Measurements from ENCODE around the gene PARS2.

The PARS2 gene

DNA sequence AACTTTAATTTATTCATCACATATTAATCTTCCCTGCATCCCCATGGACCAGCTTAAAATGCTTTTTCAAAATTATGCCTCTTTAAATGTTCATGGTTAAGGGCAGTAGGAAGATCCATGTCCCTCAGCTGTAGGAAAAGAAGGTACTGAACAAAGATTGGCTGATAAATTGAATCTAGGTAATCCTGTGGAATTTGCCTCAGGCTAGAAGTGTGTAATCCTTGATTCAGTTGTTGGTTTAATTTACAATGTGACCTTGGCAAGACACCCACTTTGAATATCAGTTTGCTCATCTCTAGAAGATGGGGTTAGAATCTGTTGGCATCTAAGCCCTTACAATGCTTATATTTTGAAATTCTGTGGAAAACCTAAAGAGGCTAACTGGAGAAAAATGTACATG, 42.6 kb downstream of the PARS2 start:
- no peak for FAIRE-seq

- FAIRE-seq, result no peak
These were observed 47.9 kb downstream of the PARS2 start for GRCh38 chr1:54716299-54717047.

DNA sequence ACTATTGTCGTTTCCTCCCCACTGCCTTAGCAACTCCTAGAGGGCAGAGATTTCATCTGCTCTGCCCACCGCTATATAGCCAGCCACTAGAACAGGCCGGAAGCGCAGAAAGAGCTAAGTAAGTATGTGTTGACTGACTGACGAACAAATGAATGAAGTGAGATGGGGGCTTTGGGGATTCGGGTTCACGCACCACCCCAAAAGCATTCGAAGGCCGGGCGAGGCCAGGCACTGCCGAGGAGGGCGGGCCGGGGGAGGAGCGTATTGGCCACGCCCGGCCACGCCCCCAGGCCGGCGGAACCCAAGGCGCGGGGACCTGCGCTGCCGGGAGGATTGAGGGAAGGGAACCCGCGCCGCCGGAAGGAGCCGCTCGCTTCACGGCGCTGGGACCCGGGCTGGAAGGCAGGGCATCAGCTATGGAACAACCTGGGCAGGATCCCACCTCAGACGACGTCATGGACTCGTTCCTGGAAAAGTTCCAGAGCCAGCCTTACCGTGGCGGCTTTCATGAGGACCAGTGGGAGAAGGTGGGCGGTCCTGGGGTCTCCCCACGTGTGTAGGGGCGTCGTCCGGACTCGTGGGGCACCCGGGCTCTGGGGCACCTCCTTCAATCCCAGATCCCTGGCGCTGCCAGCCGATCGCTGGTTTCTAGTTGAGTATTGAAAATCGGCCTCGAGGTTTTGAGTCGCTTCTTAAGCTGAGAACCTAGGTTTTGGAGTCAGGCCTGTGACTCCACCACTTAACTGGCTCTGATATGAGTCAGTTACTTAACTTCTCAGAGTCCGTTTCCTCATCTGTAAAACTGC, 48.6 kb downstream of the PARS2 start, which contains the start of gene TTC4:
TSS of gene TTC4 (plus strand) at position 369 of the 806 bp plus-strand sequence. CDS start at position 417, 48 bp downstream.
- FAIRE-seq, result no peak

GRCh38 chr1:54714881-54715492, 49.3 kb downstream of the PARS2 start:
- no peak for FAIRE-seq

DNA sequence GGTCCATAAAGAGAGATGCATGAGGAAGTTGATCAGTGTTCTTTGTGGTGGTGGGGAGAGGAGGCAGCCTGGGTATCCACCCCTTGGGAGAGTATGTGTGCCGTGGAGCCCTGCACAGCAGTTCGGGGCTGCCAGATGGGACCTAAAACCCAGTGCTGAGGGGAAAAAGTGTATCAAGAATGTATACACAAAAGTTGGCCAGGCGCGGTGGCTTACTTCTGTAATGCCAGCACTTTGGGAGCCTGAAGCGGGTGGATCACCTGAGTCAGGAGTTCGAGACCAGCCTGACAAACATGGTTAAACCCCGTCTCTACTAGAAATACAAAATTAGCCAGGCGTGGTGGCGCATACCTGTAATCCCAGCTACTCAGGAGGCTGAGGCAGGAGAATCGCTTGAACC, 52.8 kb downstream of the PARS2 start:
- no peak for FAIRE-seq

GRCh38 chr1:54710841-54711240, 53.5 kb downstream of the PARS2 start:
- FAIRE-seq, result no peak

DNA sequence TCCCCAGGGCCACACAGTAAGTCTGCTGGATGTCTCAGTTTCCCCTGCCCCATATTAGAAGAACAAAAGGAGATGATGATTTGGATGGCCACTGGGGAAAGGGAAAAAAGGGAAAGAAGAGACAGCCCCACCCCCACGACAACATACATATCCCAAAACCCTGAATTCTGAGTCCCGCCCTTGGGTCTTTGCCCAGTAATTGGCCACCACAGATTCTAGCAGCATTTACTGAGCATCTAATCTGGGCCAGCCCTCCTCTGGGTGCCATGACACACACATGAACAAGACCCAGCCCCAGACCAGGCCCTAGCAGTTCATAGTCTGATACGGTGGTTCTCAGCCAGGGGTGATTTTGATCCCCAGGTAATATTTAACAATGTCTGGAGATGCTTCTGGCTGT, 53.9 kb downstream of the PARS2 start:
- no peak for FAIRE-seq

- no peak for FAIRE-seq
These were observed 54.6 kb downstream of the PARS2 start for GRCh38 chr1:54709547-54710292.

- FAIRE-seq, result no peak
These were observed 55.9 kb downstream of the PARS2 start for GRCh38 chr1:54708385-54708784.
